Measurements from ENCODE around the gene TRMT5. TPM values are rescaled to one million over a fixed set of nuclear protein-coding genes. Genes with fewer than 3 reads are reported as not detected.

Gene TRMT5
- total RNA-seq, 1 donor from 2014 or later, result 13.2 TPM

- no peak for TF ChIP-seq CTCF (IDR thresholded peaks at IDR 0.05)
- H3K4me1 Mint-ChIP-seq, result peaks cover 11% of the 10 kb centered on the region
- ChIA-PET POLR2A (no interaction called here), CTCF (no interaction called here)
- no peak overlapping the region for H3K27ac Mint-ChIP-seq
- no peaks in the 10 kb centered on the region for H3K27me3 Mint-ChIP-seq
- peak; percentile 79 for ATAC-seq (ENCODE audit: low read depth)
- H3K36me3 Mint-ChIP-seq (ENCODE audit: low read depth), result peaks cover 3% of the 10 kb centered on the region
- no peak for DNase-seq
- H3K9me3 Mint-ChIP-seq, result no peaks in the 10 kb centered on the region
- H3K4me3 Mint-ChIP-seq, result no peak overlapping the region
- intact Hi-C loops (cut with micrococcal nuclease), result no loop called here
Measured at GRCh38 chr14:60926002-60926401, 54.9 kb downstream of the TRMT5 start.

GRCh38 chr14:60925286-60925685 is 55.6 kb downstream of the TRMT5 start:
- Mint-ChIP-seq H3K27me3 (no peaks in the 10 kb centered on the region), H3K9me3 (no peaks in the 10 kb centered on the region), H3K4me1 (peaks cover 11% of the 10 kb centered on the region), H3K27ac (no peak overlapping the region), H3K36me3 (ENCODE audit: low read depth) (peaks cover 3% of the 10 kb centered on the region), H3K4me3 (no peak overlapping the region)
- intact Hi-C loops (cut with micrococcal nuclease), result no loop called here
- no peak for TF ChIP-seq CTCF (IDR thresholded peaks at IDR 0.05)
- CTCF ChIA-PET, result no interaction called here
- DNase-seq (no peak), ATAC-seq (ENCODE audit: low read depth) (no peak)
- POLR2A ChIA-PET, result no interaction called here

- TF ChIP-seq CTCF (IDR thresholded peaks at IDR 0.05), result no peak
- Mint-ChIP-seq H3K36me3 (ENCODE audit: low read depth) (peaks cover 14% of the 10 kb centered on the region), H3K4me3 (no peak overlapping the region), H3K9me3 (peaks cover 1% of the 10 kb centered on the region), H3K4me1 (peaks cover 11% of the 10 kb centered on the region), H3K27ac (no peak overlapping the region), H3K27me3 (no peaks in the 10 kb centered on the region)
- ATAC-seq (ENCODE audit: low read depth) (no peak), DNase-seq (no peak)
- intact Hi-C loops (cut with micrococcal nuclease), result no loop called here
- POLR2A ChIA-PET, result no interaction called here
- CTCF ChIA-PET, result no interaction called here
Measured at GRCh38 chr14:60922050-60922449, 58.8 kb downstream of the TRMT5 start.

Other genes starting within 250 kb of the TRMT5 start
- 33.6 and 37.1 TPM in 2 replicates for gene MNAT1, start 246.3 kb downstream of the TRMT5 start, total RNA-seq
- 10.4 and 10.8 TPM in 2 replicates for gene SLC38A6, start 166 bp upstream of the TRMT5 start, total RNA-seq

All from activated B cell treated with CpG ODN at 0.5 μM for 24 hours (primary cell).